ENCODE data around the gene DHRS13.

The DHRS13 gene

GRCh38 chr17:28948873-28949184, 46.0 kb upstream of the DHRS13 start:
- TF ChIP-seq CTCF (conservative IDR thresholded peaks at IDR 0.05) = no peak
- peak overlapping the region; percentile 100 for H3K27ac ChIP-seq

- H3K27ac ChIP-seq = peak overlapping the region; percentile 100
- no peak for TF ChIP-seq CTCF (conservative IDR thresholded peaks at IDR 0.05)
Measured at GRCh38 chr17:28948342-28948741, 45.5 kb upstream of the DHRS13 start.

- no peak for TF ChIP-seq CTCF (conservative IDR thresholded peaks at IDR 0.05)
- peak overlapping the region; percentile 100 for H3K27ac ChIP-seq
Measured at GRCh38 chr17:28947639-28948038, 44.8 kb upstream of the DHRS13 start.

DNA sequence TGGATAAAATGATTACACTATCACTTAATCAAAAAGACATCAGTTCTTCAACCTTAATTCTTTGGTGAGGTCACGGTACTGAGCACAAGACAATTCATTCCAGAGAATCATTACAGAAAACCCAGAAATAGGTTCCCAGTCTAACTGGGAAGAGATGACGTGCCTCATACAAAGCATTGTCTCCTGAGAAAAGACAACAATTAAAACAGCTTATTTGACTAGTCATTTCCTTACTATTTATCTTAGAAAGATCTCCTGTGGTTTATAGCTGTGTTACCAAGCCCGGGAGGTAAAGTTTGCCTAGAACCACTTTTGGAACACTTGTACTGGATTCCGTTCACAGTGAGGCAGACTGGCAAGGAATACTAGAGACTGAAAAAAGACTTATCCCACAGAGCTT, 43.4 kb upstream of the DHRS13 start:
- TF ChIP-seq CTCF (conservative IDR thresholded peaks at IDR 0.05) = no peak
- H3K27ac ChIP-seq = peak overlapping the region; percentile 100

DNA sequence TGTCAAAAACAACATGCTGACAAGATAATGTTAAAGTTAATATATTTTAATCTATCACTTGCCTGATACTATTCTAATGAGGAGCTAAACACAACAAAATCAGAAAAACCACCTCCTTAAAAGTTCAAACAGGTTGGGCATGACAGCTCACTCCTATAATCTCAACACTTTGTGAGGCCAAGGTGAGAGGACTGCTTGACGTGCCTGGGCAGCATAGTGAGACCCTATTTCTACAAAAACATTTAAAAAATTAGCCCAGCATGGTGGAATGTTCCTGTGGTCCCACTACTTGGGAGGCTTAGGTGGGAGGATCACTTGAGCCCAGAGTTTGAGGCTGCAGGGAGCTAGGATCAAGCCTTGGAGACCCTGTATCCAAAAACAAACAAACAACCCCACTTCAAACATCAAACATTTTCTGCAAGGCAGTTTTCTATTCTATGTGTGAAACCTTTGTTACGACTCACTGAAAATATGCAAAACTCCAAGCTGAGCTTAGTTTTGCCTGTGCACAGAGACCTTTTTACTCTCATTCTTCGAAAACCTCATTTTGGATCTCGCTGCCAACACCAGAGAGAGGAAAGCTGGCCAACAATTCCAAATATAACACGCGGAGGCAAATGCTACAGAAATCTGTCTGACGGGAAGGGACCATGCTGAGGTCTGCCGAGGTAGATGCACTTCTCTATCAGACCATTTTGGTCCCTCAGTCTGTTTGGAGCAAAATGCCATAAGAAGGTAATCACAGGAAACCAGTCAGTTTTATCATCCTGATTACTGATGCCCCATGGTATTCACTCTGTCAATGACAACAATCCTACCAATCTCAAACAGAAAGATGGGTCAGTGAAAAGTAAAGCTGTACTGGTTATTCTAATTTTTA, 42.2 kb upstream of the DHRS13 start:
- peak overlapping the region; percentile 100 for H3K27ac ChIP-seq
- no peak for TF ChIP-seq CTCF (conservative IDR thresholded peaks at IDR 0.05)

DNA sequence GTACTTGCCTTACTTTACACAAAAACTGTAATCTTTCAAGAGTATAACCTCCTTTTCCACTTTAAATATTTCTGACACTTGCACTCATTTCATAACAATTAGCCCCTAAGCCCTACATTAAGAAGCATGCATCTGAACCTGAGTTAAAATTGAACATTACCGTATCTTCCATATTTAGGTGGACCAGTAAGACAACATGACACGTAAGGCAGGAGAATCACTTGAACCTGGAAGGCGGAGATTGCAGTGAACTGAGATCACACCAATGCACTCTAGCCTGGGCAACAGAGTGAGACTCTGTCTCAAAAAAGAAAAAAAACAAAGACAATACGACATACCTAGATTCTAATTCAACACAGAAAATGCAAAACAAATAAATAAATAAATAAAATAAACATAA, 41.5 kb upstream of the DHRS13 start:
- no peak for TF ChIP-seq CTCF (conservative IDR thresholded peaks at IDR 0.05)
- H3K27ac ChIP-seq = peak overlapping the region; percentile 100

DNA sequence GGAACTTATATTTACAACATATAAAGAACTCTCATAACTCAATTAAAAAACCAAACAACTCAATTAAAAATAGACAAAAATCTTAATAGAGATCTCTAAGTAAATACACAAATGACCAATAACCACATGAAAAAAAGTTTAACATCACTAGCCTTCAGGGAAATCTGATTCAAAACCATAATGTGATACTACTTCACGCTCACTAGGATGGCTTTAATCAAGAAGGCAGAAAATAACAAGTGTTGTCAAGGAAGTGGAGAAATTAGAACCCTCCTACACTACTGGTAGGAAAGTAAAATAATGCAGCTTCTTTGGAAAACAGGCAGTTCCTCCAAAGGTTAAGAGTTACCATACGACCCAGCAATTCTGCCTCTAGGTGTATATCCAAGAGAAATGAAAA, 40.0 kb upstream of the DHRS13 start:
- TF ChIP-seq CTCF (conservative IDR thresholded peaks at IDR 0.05) = no peak
- H3K27ac ChIP-seq = peak overlapping the region; percentile 100

Measured in VCaP (cell line).